ENCODE results near the gene SEC16A.

DNA sequence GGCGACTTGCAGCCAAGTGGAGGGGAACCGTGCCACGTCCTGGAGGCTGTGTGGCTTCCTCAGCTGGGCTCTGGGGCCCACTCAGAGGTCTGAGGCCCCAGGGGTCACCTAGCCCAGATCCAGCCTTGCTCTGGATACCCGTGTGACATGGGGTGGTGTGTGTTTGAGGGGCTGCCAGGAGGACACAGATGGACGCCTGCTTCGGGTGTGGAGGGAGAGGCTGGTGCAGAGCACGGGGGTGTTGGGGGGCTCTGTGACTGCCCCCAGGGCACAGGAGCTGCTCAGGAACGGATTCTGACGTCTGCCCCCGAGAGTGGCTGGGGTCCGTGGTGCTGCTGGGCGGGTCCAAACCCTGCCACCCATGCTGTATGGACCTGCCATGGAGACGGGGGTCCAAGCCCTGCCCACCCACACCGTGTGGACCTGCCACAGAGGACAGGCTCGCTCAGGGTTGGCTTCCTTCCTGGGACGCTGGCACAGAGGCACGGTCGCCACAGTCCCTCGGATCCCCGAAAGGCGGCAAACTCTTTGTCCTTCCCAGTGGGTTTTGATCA, 53.7 kb downstream of the SEC16A start:
- TF ChIP-seq, protein P1, sequence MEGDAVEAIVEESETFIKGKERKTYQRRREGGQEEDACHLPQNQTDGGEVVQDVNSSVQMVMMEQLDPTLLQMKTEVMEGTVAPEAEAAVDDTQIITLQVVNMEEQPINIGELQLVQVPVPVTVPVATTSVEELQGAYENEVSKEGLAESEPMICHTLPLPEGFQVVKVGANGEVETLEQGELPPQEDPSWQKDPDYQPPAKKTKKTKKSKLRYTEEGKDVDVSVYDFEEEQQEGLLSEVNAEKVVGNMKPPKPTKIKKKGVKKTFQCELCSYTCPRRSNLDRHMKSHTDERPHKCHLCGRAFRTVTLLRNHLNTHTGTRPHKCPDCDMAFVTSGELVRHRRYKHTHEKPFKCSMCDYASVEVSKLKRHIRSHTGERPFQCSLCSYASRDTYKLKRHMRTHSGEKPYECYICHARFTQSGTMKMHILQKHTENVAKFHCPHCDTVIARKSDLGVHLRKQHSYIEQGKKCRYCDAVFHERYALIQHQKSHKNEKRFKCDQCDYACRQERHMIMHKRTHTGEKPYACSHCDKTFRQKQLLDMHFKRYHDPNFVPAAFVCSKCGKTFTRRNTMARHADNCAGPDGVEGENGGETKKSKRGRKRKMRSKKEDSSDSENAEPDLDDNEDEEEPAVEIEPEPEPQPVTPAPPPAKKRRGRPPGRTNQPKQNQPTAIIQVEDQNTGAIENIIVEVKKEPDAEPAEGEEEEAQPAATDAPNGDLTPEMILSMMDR (IDR thresholded peaks at IDR 0.05): no peak
- no peak for TF ChIP-seq POLR2A (IDR thresholded peaks at IDR 0.05)

Data from body of pancreas (tissue), 4 donors.